ENCODE data around the gene OLFML2B. TPM values are rescaled to one million over a fixed set of nuclear protein-coding genes. Genes with fewer than 3 reads are reported as not detected.

OLFML2B gene
- polyA plus RNA-seq, 2 of the 4 experiments (the other 2 are of a cell fraction) = 0.10 to 0.79 TPM

- WGBS (ENCODE audit: missing lambda C conversion rate) = 25% methylated on average over 5 of the region's 5 CpGs
- H3K4me1 ChIP-seq = no peaks in the 10 kb centered on the region
- FAIRE-seq (no peak), ATAC-seq (no peak), DNase-seq (ENCODE audit: low read depth in 1 of 2, low spot score in 1 of 2) (no peak)
- H3K27ac ChIP-seq = no peak overlapping the region
- no peak for TF ChIP-seq ZC3H11A (IDR thresholded peaks at IDR 0.05)
- no peak for TF ChIP-seq HOXB13 (CRISPR knock-in tag; IDR thresholded peaks at IDR 0.05; ENCODE audit: low read depth)
- TF ChIP-seq CEBPB (IDR thresholded peaks at IDR 0.05) = no peak
- TF ChIP-seq PBX3 (IDR thresholded peaks at IDR 0.05) = no peak
- no peak for TF ChIP-seq CBX8 (IDR thresholded peaks at IDR 0.05)
- TF ChIP-seq BHLHE40 (IDR thresholded peaks at IDR 0.05; ENCODE audit: low read depth, low read length) = no peak
- no peak for TF ChIP-seq USF2 (IDR thresholded peaks at IDR 0.05)
- no peak for TF ChIP-seq HOXB5 (CRISPR knock-in tag; IDR thresholded peaks at IDR 0.05)
- no peak for TF ChIP-seq KDM5A (IDR thresholded peaks at IDR 0.05)
- no peak for TF ChIP-seq REST (IDR thresholded peaks at IDR 0.05)
- no peak for TF ChIP-seq MAZ (IDR thresholded peaks at IDR 0.05; ENCODE audit: borderline replicate concordance, low read depth, low read length)
- no peak for TF ChIP-seq HES2 (IDR thresholded peaks at IDR 0.05)
- no peak for TF ChIP-seq HDAC2 (IDR thresholded peaks at IDR 0.05)
- TF ChIP-seq EHMT2 (IDR thresholded peaks at IDR 0.05; ENCODE audit: low read depth) = no peak
- TF ChIP-seq FOSL2 (IDR thresholded peaks at IDR 0.05) = no peak
- no peak for TF ChIP-seq FOSL2 (CRISPR knock-in tag; IDR thresholded peaks at IDR 0.05)
- no peak for TF ChIP-seq NFE2L2 (conservative IDR thresholded peaks at IDR 0.05; ENCODE audit: low read length)
- TF ChIP-seq TP53 (CRISPR knock-in tag; IDR thresholded peaks at IDR 0.05) = no peak
- TF ChIP-seq RAD21 (conservative IDR thresholded peaks at IDR 0.05 in 1 of 2, IDR thresholded peaks at IDR 0.05 in 1 of 2) = no peak
- ChIA-PET POLR2A (no interaction called here), CTCF (interaction anchor here (0.5 to 1.5 kb wide), 5 partner anchors 12 to 55 kb away, joined by 3 read pairs; no protein-coding TSS in a partner anchor)
- H3K9me3 ChIP-seq = peaks cover 9% of the 10 kb centered on the region; the same call in 1 of the 3 replicates
- H3K4me2 ChIP-seq = no peak overlapping the region
- no peak overlapping the region for H3K4me3 ChIP-seq
These were observed 35.8 kb downstream of the OLFML2B start for GRCh38 chr1:161987872-161988271.

GRCh38 chr1:161987303-161987702 lies 36.4 kb downstream of the OLFML2B start:
- WGBS (ENCODE audit: missing lambda C conversion rate) = 13% methylated on average over 1 of the region's 1 CpG
- ATAC-seq (no peak), DNase-seq (ENCODE audit: low read depth in 1 of 2, low spot score in 1 of 2) (no peak), FAIRE-seq (no peak)
- peaks cover 9% of the 10 kb centered on the region; the same call in 1 of the 3 replicates for H3K9me3 ChIP-seq
- no peak overlapping the region for H3K27ac ChIP-seq
- no peak overlapping the region for H3K4me2 ChIP-seq
- ChIA-PET CTCF (interaction anchor here (1.1 kb wide), 1 partner anchor 12 kb away, joined by 3 read pairs; no protein-coding TSS in a partner anchor), POLR2A (no interaction called here)
- H3K4me1 ChIP-seq = no peaks in the 10 kb centered on the region
- H3K4me3 ChIP-seq = no peak overlapping the region
- no peak for TF ChIP-seq SMC3 (IDR thresholded peaks at IDR 0.05)
- TF ChIP-seq RARB (CRISPR knock-in tag; IDR thresholded peaks at IDR 0.05) = no peak
- TF ChIP-seq ELK1 (IDR thresholded peaks at IDR 0.05; ENCODE audit: low read depth, low read length) = no peak
- no peak for TF ChIP-seq MYC (IDR thresholded peaks at IDR 0.05; ENCODE audit: borderline replicate concordance, low read length)
- TF ChIP-seq E2F6 (IDR thresholded peaks at IDR 0.05; ENCODE audit: borderline replicate concordance, low read depth) = no peak
- TF ChIP-seq HOXB5 (CRISPR knock-in tag; IDR thresholded peaks at IDR 0.05) = no peak
- TF ChIP-seq CHD2 (IDR thresholded peaks at IDR 0.05; ENCODE audit: low read length, partially characterized antibody) = no peak
- no peak for TF ChIP-seq PHF8 (IDR thresholded peaks at IDR 0.05; ENCODE audit: borderline replicate concordance, low read depth)
